ENCODE measurements around the gene ILF3.

Gene ILF3

DNA sequence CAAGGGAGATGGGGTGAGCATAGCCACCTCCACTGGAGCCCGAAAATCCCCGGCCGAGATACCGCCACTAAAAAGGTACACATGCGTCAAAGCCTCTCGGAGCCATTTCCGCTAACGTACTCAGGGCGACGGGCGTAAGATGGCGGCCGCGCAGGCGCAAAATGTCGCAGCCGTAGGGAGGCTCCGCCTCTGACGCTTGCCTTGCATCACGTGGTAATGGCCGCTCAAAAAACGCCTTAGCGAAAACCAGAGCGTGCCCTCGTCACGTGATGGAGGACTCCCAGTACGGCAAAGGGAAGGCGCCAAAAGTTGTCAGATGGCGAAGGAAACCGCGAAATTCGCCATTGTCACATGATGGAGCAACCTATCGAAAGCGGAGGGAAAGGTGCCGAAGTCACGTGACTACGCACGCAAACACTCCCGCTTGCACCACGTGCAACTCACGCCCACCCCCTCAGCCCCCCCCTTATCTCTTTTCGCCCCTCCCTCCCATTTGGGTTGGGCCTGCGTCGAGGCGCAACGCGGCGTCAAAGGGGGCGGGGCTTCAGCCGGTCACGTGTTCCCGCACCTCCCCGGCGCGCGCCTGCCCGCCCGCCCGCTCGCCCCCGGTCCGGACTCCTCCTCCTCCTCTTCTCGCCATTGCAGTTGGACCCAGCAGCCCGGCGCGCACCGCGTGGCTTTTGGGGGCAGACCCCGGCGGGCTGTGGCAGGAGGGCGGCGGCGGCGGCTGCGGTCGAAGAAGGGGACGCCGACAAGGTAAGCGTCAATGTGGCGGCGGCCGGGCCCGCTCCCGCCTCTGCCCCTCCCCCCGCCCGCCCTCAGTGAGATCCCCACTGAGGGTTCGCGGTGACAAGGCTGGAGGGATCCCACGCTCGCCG, at the start of gene ILF3:
Gene ILF3 (plus strand): TSS at position 615 of the 878 bp plus-strand sequence. CDS start 16,260 bp downstream, outside the sequence.
- DNase-seq (ENCODE audit: low read depth in 2 of 2): peak; percentile 99 to 100

DNA sequence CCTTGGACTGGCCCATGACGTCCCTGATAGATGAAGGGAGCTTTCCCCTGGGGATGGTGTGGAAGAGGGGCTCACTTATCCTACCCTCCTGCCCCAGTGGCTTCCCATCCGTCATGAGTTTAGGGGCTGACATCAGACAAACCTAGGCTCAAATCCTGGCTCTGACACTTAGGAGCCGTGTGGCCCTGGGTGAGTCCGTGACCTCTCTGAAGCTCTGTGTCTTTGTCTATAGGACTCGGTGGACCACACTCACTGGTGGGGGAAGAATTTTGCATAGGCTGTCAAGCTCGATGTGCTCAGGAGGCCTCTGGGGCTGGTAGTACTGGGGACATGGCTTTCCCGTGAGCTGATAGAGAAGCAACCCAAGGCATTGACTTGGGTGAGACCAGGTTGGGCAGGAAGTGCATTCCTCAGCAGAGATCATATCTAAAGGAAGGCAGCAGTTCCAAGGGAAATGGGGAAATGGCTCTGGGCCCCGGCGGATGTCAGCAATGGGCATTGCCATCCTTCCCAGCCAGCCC, 49.6 kb upstream of the ILF3 start:
- DNase-seq (ENCODE audit: low read depth in 2 of 2): no peak

DNA sequence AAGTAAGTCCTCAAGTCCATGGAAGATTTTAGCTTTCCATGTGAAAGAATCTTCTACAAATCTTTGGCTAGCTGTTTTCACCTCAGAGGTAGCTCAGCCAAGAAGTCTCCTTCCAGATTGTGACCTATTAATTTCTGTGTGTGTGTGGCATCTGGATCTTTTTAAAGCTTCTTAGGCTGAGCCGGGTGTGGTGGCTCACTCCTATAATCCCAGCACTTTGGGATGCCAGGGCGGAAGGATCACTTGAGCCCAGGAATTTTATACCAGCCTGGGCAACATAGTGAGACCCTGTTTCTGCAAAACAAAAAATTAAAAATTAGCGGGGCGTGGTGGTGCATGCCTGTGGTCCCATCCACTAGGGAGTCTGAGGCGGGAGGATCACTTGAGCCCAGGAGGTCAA, 42.2 kb upstream of the ILF3 start:
- no peak for DNase-seq (ENCODE audit: low read depth in 2 of 2)

DNA sequence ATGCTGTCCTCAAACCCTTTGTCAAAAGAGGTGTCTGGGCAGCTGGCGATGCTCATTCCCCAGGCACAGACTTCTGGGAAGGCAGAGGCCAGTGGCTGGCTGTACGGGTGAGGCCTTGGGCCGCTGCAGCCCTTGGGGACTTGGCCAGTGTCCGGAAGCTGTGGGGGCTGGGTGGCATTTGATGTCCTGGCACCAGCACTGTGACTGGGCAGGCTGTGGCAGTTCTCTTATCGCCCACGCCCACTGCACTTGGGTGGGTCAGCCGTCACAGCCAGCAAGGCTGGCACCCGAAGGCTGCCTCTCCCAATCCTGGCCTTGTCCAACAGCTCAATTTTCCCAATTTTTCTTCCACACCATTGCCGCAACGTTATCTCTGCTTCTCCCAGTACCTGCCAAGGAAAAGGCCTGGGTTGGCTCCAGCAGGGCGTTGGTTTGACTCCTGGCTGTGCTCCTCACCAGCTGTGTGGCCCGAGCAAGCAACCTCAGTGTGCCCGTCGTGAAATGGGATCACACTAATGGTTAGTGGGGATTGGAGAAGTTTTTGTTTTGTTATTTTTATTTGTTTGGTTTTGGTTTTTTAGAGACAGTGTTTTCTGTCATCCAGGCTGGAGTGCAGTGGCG, 41.5 kb upstream of the ILF3 start:
- DNase-seq (ENCODE audit: low read depth in 2 of 2): no peak

DNA sequence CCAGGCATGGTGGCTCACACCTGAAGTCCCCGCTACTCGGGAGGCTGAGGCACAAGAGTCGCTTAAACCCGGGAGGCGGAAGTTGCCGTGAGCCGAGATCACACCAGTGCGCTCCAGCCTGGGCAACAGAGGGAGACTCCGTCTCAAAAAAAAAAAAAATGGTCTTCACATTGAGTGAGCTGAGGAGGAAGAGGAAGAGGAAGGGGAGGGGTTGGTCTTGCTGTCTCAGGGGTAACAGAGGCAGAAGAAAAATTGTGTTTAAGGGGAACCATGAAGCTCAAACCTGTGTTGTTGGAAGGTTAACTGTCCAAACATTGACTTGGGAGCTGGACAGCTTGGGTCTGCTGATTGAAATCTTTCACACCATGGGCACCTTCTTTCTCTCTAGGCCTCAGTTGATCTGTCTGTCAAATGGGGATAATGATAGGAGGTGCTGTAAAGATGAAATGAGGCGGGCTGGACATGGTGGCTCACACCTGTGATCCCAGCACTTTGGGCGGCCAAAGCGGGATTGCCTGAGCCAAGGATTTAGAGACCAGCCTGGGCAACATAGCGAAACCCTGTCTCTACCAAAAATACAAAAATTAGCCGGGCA, 38.6 kb upstream of the ILF3 start:
- DNase-seq (ENCODE audit: low read depth in 2 of 2): no peak

DNA sequence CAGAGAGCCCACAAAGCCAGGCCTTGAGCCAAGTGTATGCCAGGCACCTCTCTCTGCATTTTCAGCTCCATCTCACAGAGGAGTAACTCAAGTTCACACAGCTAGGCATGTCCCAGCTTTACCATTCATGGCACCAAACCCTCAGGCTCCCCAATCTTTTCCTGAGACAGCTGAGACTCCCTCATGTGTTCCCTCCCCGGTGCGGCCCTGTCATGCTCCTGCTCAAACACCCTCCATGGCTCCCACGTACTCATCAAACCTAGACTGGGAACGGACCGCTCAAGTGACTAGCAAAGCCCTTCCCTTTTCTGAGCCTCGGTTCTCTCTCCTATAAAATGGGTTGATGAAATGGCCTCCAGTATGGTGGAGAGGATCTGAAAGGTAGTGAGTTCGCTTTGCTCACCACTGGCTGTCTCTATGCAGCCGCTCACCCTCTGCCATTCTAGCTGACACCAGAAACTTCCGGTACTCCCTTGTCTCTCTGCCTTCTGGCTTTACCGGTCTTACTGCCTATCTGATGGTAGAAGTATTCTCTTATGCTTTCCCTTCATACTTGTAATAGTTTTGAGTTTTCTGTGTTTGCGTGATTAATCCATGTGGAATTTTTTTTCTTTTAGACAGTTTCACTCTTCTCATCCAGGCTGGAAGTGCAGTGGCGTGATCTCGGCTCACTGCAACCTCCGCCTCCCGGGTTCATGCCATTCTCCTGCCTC, 36.6 kb upstream of the ILF3 start:
- no peak for DNase-seq (ENCODE audit: low read depth in 2 of 2)

DNA sequence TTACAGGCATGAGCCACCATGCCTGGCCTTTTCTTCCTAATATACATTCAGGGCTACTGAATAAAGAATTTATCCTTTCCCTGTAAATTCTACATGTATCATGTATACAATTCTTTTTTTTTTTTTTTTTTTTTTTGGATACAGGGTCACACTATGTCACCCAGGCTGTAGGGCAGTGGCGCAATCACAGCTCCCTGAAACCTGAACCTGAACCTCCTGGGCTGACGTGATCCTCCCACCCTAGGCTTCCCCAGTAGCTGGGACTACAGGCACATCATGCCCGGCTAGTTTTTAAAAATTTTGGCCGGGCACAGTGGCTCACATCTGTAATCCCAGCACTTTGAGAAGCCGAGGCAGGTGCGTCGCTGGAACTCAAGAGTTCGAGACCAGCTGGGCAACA, 35.3 kb upstream of the ILF3 start:
- no peak for DNase-seq (ENCODE audit: low read depth in 2 of 2)

DNA sequence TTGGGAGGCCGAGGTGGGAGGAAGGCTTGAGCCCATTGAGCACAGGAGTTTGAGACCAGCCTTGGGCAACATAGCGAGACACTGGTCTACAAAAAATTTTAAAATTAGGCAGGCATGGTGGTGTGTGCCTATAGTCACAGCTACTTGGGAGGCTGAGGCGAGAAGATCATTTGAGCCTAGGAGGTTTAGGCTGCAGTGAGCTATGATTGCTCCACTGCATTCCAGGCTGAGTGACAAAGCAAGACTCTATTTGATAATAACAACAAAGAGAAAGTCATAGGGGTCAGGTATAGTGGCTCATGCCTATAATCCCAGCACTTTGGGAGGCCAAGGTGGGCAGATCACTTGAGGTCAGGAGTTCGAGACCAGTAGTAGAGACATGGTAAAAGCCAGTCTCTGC, 33.4 kb upstream of the ILF3 start:
- no peak for DNase-seq (ENCODE audit: low read depth in 2 of 2)

DNA sequence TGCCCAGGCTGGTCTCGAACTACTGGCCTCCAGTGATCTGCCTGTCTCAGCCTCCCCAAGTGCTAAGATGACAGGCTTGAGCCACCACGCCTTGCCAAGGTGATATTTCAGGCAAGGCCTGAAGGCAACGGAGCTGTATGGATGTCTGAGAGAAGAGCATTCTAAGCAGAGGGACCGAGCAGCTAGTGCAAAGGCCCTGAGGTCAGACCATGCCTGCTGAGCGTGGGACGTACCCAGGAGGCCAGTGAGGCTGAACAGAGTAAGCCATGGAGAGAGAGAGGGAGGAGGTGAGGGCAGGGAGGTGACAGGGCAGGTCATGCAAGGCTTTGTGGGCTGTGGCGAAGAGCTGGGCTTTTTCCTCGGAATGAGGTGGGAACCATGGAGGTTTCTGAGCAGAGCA, 32.2 kb upstream of the ILF3 start:
- no peak for DNase-seq (ENCODE audit: low read depth in 2 of 2)

DNA sequence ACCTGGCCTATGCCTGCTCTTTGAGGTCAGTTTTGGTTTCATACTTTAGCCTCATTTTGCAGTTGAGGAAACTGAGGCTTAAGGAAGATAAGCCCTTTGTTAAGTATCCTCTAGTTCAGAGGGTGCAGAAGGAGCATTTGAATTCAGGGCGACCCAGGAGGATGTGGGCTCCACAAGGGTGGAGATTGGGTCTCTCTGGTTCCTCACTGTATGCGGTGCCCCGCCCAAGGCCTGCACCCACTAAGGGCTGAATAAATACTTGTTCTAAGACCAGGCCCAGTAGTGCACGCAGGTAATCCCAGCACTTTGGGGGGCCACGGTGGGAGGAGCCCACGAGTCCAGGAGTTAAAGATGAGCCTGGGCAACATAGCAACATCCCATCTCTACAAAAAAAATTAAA, 29.6 kb upstream of the ILF3 start:
- DNase-seq (ENCODE audit: low read depth in 2 of 2): no peak

DNA sequence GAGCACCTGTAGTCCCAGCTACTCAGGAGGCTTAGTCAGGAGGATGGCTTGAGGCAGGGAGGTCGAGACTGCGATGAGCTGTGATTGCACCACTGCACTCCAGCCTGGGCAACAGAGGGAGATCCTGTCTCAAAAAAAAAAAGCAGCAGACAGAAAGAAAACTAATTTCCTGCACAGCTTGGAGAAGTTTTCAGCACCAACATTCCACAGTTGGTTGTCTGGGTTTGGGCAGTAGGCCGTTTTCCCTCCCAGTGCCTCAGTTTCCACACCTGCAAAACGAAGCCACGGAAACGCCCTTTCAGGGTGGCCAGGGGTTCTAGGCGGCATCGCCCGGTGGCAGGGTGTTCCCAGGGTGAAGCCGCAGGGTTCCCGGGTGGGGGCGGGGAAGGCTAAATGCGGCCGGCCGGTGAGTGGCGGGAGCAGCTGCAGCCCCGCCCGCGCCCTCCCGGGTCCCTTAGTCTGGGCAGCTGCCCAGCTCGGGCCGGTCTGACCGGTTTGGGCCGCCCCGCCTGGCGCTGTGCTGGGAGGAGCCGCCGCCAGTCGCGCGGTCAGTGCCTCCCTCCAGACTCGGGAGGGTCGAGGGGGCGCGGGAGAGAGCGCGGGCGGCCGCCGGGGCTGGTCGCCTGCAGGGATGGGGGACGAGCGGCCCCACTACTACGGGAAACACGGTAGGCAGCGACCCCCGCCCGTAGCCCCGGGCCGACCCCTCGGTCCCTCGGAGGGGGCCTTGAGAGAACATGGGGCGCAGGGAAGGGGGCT, 29.0 kb upstream of the ILF3 start, which contains the start of gene SLC44A2:
Gene SLC44A2 (plus strand): TSS at position 551 of the 759 bp plus-strand sequence. CDS start 81 bp downstream, at position 632.
- no peak for DNase-seq (ENCODE audit: low read depth in 2 of 2)

DNA sequence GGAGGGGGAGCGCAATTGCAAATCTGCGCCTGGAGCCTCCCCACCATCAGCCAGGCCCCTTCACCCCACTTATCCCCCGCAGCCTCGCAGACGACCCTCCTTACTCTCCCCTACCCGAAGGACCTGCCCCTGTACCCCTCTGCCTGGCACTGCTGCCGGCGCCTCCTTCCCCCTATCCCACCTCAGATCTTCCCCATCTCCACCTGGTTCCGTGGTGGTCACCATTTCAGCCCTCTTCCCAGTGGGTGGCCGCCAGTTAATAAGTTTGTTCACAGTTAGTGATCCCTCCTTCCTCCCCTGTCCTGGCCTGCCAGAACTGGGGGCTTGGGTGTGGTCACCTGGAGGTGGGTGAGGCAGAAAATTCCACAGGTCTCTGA, 28.4 kb upstream of the ILF3 start:
- DNase-seq (ENCODE audit: low read depth in 2 of 2): no peak

DNA sequence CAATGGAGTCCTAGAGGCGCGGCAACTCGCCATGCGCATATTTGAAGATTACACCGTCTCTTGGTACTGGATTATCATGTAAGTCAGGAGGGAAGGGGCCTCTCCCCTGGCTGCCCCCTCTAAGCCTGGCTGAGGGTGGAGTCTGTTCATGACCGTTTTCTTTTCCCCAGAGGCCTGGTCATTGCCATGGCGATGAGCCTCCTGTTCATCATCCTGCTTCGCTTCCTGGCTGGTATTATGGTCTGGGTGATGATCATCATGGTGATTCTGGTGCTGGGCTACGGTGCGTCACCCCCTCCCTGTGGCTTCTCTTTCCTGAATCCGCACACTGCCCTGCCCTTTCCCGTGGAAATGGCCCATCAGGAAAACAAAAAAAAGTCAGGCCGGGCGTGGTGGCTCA, 22.3 kb upstream of the ILF3 start:
- DNase-seq (ENCODE audit: low read depth in 2 of 2): no peak

DNA sequence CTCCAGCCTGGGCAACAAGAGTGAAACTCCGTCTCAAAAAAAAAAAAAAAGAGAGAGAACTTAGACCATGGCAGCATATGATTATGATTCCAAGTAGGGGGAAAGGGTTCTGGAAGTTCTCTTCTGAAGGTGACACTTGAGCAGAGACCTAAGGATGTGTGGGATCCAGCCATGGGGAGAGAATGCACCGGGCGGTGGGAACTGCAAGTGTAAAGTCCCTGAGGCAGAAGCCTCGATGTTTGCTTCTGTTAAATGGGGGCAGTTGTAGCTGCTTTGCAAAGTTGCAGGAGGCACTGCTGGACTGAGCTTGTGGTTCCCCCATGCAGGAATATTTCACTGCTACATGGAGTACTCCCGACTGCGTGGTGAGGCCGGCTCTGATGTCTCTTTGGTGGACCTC, 19.7 kb upstream of the ILF3 start:
- DNase-seq (ENCODE audit: low read depth in 2 of 2): no peak

DNA sequence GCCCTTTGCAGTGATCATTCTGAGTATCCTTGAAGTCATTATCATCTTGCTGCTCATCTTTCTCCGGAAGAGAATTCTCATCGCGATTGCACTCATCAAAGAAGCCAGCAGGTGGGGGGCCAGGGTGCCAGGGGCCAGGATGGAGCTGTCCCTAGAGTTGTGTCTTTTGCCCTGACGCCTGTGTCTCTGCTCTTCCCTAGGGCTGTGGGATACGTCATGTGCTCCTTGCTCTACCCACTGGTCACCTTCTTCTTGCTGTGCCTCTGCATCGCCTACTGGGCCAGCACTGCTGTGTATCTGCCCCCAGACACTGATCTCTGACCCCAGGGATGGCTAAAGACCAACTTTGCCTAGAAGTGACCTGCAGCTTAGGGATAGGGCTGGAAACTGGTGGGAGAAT, 19.2 kb upstream of the ILF3 start:
- DNase-seq (ENCODE audit: low read depth in 2 of 2): no peak

DNA sequence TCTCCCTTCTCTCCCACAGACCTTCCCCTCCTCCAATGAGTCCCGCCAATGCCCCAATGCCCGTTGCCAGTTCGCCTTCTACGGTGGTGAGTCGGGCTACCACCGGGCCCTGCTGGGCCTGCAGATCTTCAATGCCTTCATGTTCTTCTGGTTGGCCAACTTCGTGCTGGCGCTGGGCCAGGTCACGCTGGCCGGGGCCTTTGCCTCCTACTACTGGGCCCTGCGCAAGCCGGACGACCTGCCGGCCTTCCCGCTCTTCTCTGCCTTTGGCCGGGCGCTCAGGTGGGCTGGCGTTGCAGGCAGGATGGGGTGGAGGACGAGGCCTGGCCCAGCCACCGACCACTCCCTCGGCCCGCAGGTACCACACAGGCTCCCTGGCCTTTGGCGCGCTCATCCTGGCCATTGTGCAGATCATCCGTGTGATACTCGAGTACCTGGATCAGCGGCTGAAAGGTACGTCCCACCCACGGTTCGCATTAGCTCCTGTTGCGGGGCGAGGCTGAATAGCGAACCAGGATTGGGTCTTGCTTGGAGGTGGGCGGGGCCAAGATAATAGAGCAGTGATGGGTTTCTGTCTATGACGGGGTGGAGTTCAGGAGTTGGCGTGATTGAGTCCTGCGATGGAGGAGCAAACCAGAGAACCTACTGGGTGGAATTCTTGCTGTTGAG, 17.7 kb upstream of the ILF3 start:
- DNase-seq (ENCODE audit: low read depth in 2 of 2): no peak

DNA sequence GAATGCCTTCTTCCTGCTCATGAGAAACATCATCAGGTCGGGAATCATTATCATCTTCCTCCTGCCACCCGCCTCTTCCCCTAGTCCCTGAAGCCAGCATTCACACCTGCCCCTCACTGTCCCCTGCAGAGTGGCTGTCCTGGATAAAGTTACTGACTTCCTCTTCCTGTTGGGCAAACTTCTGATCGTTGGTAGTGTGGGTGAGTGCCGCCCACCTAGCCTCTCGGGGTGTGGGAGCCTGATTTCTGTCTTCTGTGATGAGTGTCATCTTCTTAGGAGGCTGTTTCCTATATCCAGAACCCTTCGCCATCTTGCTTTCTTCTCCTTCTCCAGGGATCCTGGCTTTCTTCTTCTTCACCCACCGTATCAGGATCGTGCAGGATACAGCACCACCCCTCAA, 16.3 kb upstream of the ILF3 start:
- no peak for DNase-seq (ENCODE audit: low read depth in 2 of 2)

DNA sequence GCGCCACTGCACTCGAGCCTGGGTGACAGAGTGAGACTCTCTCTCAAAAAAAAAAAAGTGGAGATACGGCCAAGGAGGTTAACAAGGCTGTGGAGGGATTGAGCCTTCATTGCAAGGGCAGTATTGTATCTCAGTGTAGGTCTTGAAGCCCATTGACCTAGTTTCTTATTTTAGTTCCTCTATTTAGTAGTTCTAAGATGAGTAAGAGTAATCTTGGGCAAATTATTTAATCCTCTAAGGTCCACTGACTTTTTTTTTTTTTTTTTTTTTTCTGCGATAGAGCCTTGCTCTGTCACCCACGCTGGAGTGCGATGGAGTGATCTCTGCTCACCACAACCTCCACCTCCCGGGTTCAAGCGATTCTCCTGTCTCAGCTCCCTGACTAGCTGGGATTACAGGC, 14.3 kb upstream of the ILF3 start:
- no peak for DNase-seq (ENCODE audit: low read depth in 2 of 2)

DNA sequence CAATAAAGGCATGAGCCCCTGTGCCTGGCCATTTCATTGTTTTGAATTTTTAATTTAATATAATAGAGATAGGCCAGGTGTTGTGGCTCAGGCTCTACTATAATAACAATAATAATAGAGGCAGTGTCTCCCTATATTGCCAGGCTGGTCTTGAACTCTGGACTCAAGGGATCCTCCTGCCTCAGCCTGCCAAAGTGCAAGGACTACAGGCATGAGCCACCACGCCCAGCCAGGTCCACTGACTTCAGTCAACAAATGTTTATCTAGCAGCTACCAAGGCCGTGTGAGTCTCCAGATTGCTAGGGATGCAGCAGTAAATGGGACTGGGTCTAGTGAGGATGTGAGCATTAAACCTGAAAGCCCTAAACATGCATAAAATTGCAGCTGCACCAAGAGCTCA, 13.8 kb upstream of the ILF3 start:
- no peak for DNase-seq (ENCODE audit: low read depth in 2 of 2)

DNA sequence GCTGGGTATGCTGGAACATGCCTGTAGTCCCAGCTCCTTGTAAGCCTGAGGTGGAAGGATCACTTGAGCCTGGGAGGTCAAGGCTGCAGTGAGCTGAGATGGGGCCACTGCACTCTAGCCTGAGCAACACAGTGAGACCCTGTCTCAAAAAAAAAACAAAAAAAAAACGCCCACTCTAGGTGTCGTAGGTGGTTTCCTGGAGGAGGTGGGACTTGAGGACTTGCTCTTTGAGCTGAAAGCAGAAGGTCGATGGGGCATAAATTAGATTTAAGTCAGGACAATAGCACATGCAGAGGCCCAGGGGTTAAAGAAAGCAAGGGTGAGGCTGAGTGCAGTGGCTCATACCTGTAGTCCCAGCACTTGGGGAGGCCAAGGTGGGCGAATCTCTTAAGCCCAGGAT, 12.9 kb upstream of the ILF3 start:
- no peak for DNase-seq (ENCODE audit: low read depth in 2 of 2)
